ENCODE data around the gene AUP1. TPM values are rescaled to one million over a fixed set of nuclear protein-coding genes. Genes with fewer than 3 reads are reported as not detected.

The AUP1 gene
- total RNA-seq = 100 to 1,000 TPM in 1 of 2 experiments, 10 to 100 TPM in 1; 92.0 to 122 TPM

GRCh38 chr2:74529357-74530238 lies at the start of gene AUP1, which contains the start of gene HTRA2:
TSS of gene AUP1 (minus strand) at chr2:74529706. CDS start at chr2:74529629, 77 bp downstream.
TSS of gene HTRA2 (plus strand) at chr2:74529933. CDS start at chr2:74530007, 74 bp downstream.
- POLR2A ChIA-PET = interaction anchor here (0.6 to 1.7 kb wide), 5 partner anchors 14 to 75 kb away, joined by 3 to 11 read pairs (median 4); partner anchors contain the start of genes CCDC142, INO80B, TTC31 and WBP1
- Mint-ChIP-seq H3K27ac (peak within 1 kb of the TSS; percentile 98), H3K4me1 (peaks cover 35% of the 10 kb centered on the region), H3K4me3 (peak within 1 kb of the TSS; percentile 100), H3K36me3 (ENCODE audit: low read depth) (peaks cover 54% of the 10 kb centered on the region), H3K9me3 (ENCODE audit: low read depth) (no peaks in the 10 kb centered on the region), H3K27me3 (no peaks in the 10 kb centered on the region)
- CTCF ChIA-PET = interaction anchor here (0.5 to 4.9 kb wide), 7 partner anchors 12 to 119 kb away, joined by 3 to 33 read pairs (median 3); partner anchors contain the start of genes CCDC142, INO80B, TTC31 and WBP1
- ATAC-seq (peak; percentile 90), DNase-seq (peak; percentile 97)
- intact Hi-C loops (cut with DNase I, micrococcal nuclease) = loop anchor here (1.0 to 5.0 kb wide), 14 partner anchors 19 to 792 kb away; partner anchors contain the start of genes DOK1 (in 2 of the 2), MRPL53 (in 2 of the 2), PCGF1 (in 2 of the 2) and TTC31 (in 2 of the 2)

GRCh38 chr2:74578408-74578807 lies 48.9 kb upstream of the AUP1 start:
- ChIA-PET POLR2A (no interaction called here), CTCF (interaction anchor here (1.3 to 2.9 kb wide), 2 partner anchors 9 to 21 kb away, joined by 3 to 18 read pairs; no protein-coding TSS in a partner anchor)
- ATAC-seq (peak; percentile 28), DNase-seq (no peak)
- no peaks in the 10 kb centered on the region for H3K36me3 Mint-ChIP-seq (ENCODE audit: low read depth)
- no peak overlapping the region for H3K4me3 Mint-ChIP-seq
- H3K27me3 Mint-ChIP-seq = peaks cover 1% of the 10 kb centered on the region
- H3K27ac Mint-ChIP-seq = no peak overlapping the region
- intact Hi-C loops (cut with DNase I, micrococcal nuclease) = loop anchor here in 1 of 2 experiments (5.0 kb wide), 1 partner anchor 254 kb away; the partner anchor contains the start of gene HK2
- H3K9me3 Mint-ChIP-seq (ENCODE audit: low read depth) = no peaks in the 10 kb centered on the region
- peaks cover 24% of the 10 kb centered on the region for H3K4me1 Mint-ChIP-seq

- DNase-seq = peak; percentile 37
- Mint-ChIP-seq H3K9me3 (ENCODE audit: low read depth) (no peaks in the 10 kb centered on the region), H3K4me3 (no peak overlapping the region), H3K27me3 (peaks cover 1% of the 10 kb centered on the region), H3K36me3 (ENCODE audit: low read depth) (no peaks in the 10 kb centered on the region), H3K27ac (peak overlapping the region; percentile 11), H3K4me1 (peaks cover 22% of the 10 kb centered on the region)
- CTCF ChIA-PET = interaction anchor here (0.9 to 2.9 kb wide), 3 partner anchors 9 to 20 kb away, joined by 3 to 18 read pairs (median 3); no protein-coding TSS in a partner anchor
- POLR2A ChIA-PET = no interaction called here
- peak; percentile 74 for ATAC-seq
- intact Hi-C loops (cut with DNase I, micrococcal nuclease) = loop anchor here in 1 of 2 experiments (5.0 kb wide), 1 partner anchor 255 kb away; the partner anchor contains the start of gene HK2
These were observed 47.9 kb upstream of the AUP1 start for GRCh38 chr2:74577448-74577847.

GRCh38 chr2:74576863-74577229 lies 47.3 kb upstream of the AUP1 start:
- Mint-ChIP-seq H3K27ac (no peak overlapping the region), H3K4me3 (no peak overlapping the region), H3K36me3 (ENCODE audit: low read depth) (no peaks in the 10 kb centered on the region), H3K27me3 (peaks cover 1% of the 10 kb centered on the region), H3K4me1 (peaks cover 23% of the 10 kb centered on the region), H3K9me3 (ENCODE audit: low read depth) (no peaks in the 10 kb centered on the region)
- intact Hi-C loops (cut with DNase I, micrococcal nuclease) = loop anchor here in 1 of 2 experiments (5.0 kb wide), 1 partner anchor 255 kb away; the partner anchor contains the start of gene HK2
- POLR2A ChIA-PET = no interaction called here
- ATAC-seq = no peak
- CTCF ChIA-PET = interaction anchor here (0.9 to 2.9 kb wide), 3 partner anchors 9 to 18 kb away, joined by 3 to 18 read pairs (median 3); no protein-coding TSS in a partner anchor
- no peak for DNase-seq

GRCh38 chr2:74576211-74576862 lies 46.8 kb upstream of the AUP1 start:
- no peak for ATAC-seq
- Mint-ChIP-seq H3K27ac (no peak overlapping the region), H3K4me1 (peaks cover 23% of the 10 kb centered on the region), H3K36me3 (ENCODE audit: low read depth) (no peaks in the 10 kb centered on the region), H3K9me3 (ENCODE audit: low read depth) (no peaks in the 10 kb centered on the region), H3K4me3 (no peak overlapping the region), H3K27me3 (peaks cover under 1% of the 10 kb centered on the region)
- CTCF ChIA-PET = interaction anchor here (1.0 to 2.9 kb wide), 3 partner anchors 9 to 11 kb away, joined by 3 to 18 read pairs (median 7); no protein-coding TSS in a partner anchor
- POLR2A ChIA-PET = interaction anchor here (0.6 kb wide), 2 partner anchors 25 to 105 kb away, joined by 3 to 4 read pairs; no protein-coding TSS in a partner anchor
- no peak for DNase-seq
- intact Hi-C loops (cut with DNase I, micrococcal nuclease) = loop anchor here in 1 of 2 experiments (5.0 kb wide), 1 partner anchor 256 kb away; the partner anchor contains the start of gene HK2

GRCh38 chr2:74575320-74575719 lies 45.8 kb upstream of the AUP1 start:
- H3K4me1 Mint-ChIP-seq = peaks cover 23% of the 10 kb centered on the region
- H3K9me3 Mint-ChIP-seq (ENCODE audit: low read depth) = no peaks in the 10 kb centered on the region
- ChIA-PET POLR2A (no interaction called here), CTCF (interaction anchor here (0.6 to 2.1 kb wide), 6 partner anchors 8 to 94 kb away, joined by 3 to 9 read pairs (median 3); partner anchors contain the start of gene AUP1)
- H3K4me3 Mint-ChIP-seq = no peak overlapping the region
- intact Hi-C loops (cut with DNase I, micrococcal nuclease) = loop anchor here in 1 of 2 experiments (5.0 kb wide), 1 partner anchor 257 kb away; the partner anchor contains the start of gene HK2
- no peaks in the 10 kb centered on the region for H3K36me3 Mint-ChIP-seq (ENCODE audit: low read depth)
- H3K27me3 Mint-ChIP-seq = no peaks in the 10 kb centered on the region
- no peak overlapping the region for H3K27ac Mint-ChIP-seq
- ATAC-seq (no peak), DNase-seq (no peak)

GRCh38 chr2:74573747-74574562 lies 44.4 kb upstream of the AUP1 start:
- Mint-ChIP-seq H3K4me1 (peaks cover 29% of the 10 kb centered on the region), H3K27ac (peak overlapping the region; percentile 55), H3K27me3 (no peaks in the 10 kb centered on the region), H3K4me3 (peak overlapping the region; percentile 3), H3K36me3 (ENCODE audit: low read depth) (no peaks in the 10 kb centered on the region), H3K9me3 (ENCODE audit: low read depth) (no peaks in the 10 kb centered on the region)
- intact Hi-C loops (cut with DNase I, micrococcal nuclease) = no loop called here
- peak; percentile 49 for ATAC-seq
- CTCF ChIA-PET = interaction anchor here (0.7 to 2.1 kb wide), 6 partner anchors 11 to 36 kb away, joined by 3 to 9 read pairs (median 3); no protein-coding TSS in a partner anchor
- POLR2A ChIA-PET = interaction anchor here (0.7 kb wide), 1 partner anchor 1274 kb away, joined by 3 read pairs; no protein-coding TSS in a partner anchor
- DNase-seq = no peak

- intact Hi-C loops (cut with DNase I, micrococcal nuclease) = no loop called here
- POLR2A ChIA-PET = no interaction called here
- ATAC-seq (no peak), DNase-seq (no peak)
- no peaks in the 10 kb centered on the region for H3K36me3 Mint-ChIP-seq (ENCODE audit: low read depth)
- CTCF ChIA-PET = interaction anchor here (0.6 to 0.7 kb wide), 2 partner anchors 12 to 18 kb away, joined by 3 to 4 read pairs; no protein-coding TSS in a partner anchor
- peaks cover 37% of the 10 kb centered on the region for H3K4me1 Mint-ChIP-seq
- no peak overlapping the region for H3K4me3 Mint-ChIP-seq
- H3K27me3 Mint-ChIP-seq = peaks cover 5% of the 10 kb centered on the region
- no peak overlapping the region for H3K27ac Mint-ChIP-seq
- H3K9me3 Mint-ChIP-seq (ENCODE audit: low read depth) = no peaks in the 10 kb centered on the region
These were observed 42.8 kb upstream of the AUP1 start for GRCh38 chr2:74572178-74572925.

GRCh38 chr2:74571058-74571457 lies 41.6 kb upstream of the AUP1 start:
- ATAC-seq = peak; percentile 84
- POLR2A ChIA-PET = interaction anchor here (0.7 kb wide), 1 partner anchor 20 kb away, joined by 3 read pairs; no protein-coding TSS in a partner anchor
- no peaks in the 10 kb centered on the region for H3K9me3 Mint-ChIP-seq (ENCODE audit: low read depth)
- H3K27ac Mint-ChIP-seq = no peak overlapping the region
- CTCF ChIA-PET = interaction anchor here (0.9 to 1.7 kb wide), 2 partner anchors 9 to 21 kb away, joined by 3 read pairs; no protein-coding TSS in a partner anchor
- no peak overlapping the region for H3K4me3 Mint-ChIP-seq
- H3K4me1 Mint-ChIP-seq = peaks cover 44% of the 10 kb centered on the region
- H3K36me3 Mint-ChIP-seq (ENCODE audit: low read depth) = no peaks in the 10 kb centered on the region
- H3K27me3 Mint-ChIP-seq = peaks cover 5% of the 10 kb centered on the region
- intact Hi-C loops (cut with DNase I, micrococcal nuclease) = loop anchor here (1.0 to 2.0 kb wide), 3 partner anchors 14 to 17 kb away; partner anchors contain the start of gene DOK1 (in 2 of the 2)
- peak; percentile 51 for DNase-seq

Measured in activated CD4-positive, alpha-beta T cell treated with anti-CD3 and anti-CD28 coated beads for 36 hours (primary cell).